ENCODE results near the gene HOTAIR. TPM values are rescaled to one million over a fixed set of nuclear protein-coding genes. Genes with fewer than 3 reads are reported as not detected.

Gene HOTAIR
- polyA plus RNA-seq, 1 donor from 2014 or later, result not detected

- H3K4me3 ChIP-seq (ENCODE audit: low read length), result peak within 1 kb of the TSS; percentile 49
- peaks cover 100% of the 10 kb centered on the region for H3K27me3 ChIP-seq (ENCODE audit: insufficient read depth, low read depth, low read length)
- no peaks in the 10 kb centered on the region for H3K9me3 ChIP-seq (ENCODE audit: low read length)
- H3K4me2 ChIP-seq (ENCODE audit: low read length), result no peak within 1 kb of the TSS
- H3F3A ChIP-seq (ENCODE audit: insufficient read depth, low read length, poor library complexity, severe bottlenecking), result no peaks in the 10 kb centered on the region
- H3K79me2 ChIP-seq (replicated peaks; ENCODE audit: insufficient read depth, low read length), result no peaks in the 10 kb centered on the region
- H3K27ac ChIP-seq (ENCODE audit: low read length), result no peak within 1 kb of the TSS
- TF ChIP-seq REST (IDR thresholded peaks at IDR 0.05; ENCODE audit: borderline replicate concordance) (no peak), RAD21 (conservative IDR thresholded peaks at IDR 0.05) (no peak), POLR2AphosphoS5 (IDR thresholded peaks at IDR 0.05) (no peak), TAF1 (IDR thresholded peaks at IDR 0.05; ENCODE audit: low read depth) (no peak), EZH2 (IDR thresholded peaks at IDR 0.05; ENCODE audit: borderline replicate concordance, insufficient read depth, low read length, poor library complexity, severe bottlenecking) (peak; percentile 74)
- H3K9me2 ChIP-seq (ENCODE audit: insufficient read depth, low read length), result no peaks in the 10 kb centered on the region
- no peaks in the 10 kb centered on the region for H4K20me1 ChIP-seq (ENCODE audit: insufficient read depth)
- H3K9ac ChIP-seq (ENCODE audit: low read length), result no peak within 1 kb of the TSS
- no peak within 1 kb of the TSS for H2AFZ ChIP-seq (ENCODE audit: low read depth, low read length)
- H3K36me3 ChIP-seq (ENCODE audit: insufficient read depth, low read length), result no peaks in the 10 kb centered on the region
Measured at GRCh38 chr12:53938326-53939140, 36.2 kb downstream of the HOTAIR start, which contains the start of gene HOXC13. HOXC13 (plus strand) TSS chr12:53938831; CDS start chr12:53938907, 76 bp downstream.

- no peaks in the 10 kb centered on the region for H3K9me2 ChIP-seq (ENCODE audit: insufficient read depth, low read length)
- no peaks in the 10 kb centered on the region for H3K79me2 ChIP-seq (replicated peaks; ENCODE audit: insufficient read depth, low read length)
- H3K36me3 ChIP-seq (ENCODE audit: insufficient read depth, low read length), result no peaks in the 10 kb centered on the region
- H3K27ac ChIP-seq (ENCODE audit: low read length), result no peak overlapping the region
- H3K9ac ChIP-seq (ENCODE audit: low read length), result no peak overlapping the region
- H3K4me3 ChIP-seq (ENCODE audit: low read length), result peak overlapping the region; percentile 49
- H2AFZ ChIP-seq (ENCODE audit: low read depth, low read length), result no peak overlapping the region
- no peaks in the 10 kb centered on the region for H3K9me3 ChIP-seq (ENCODE audit: low read length)
- peaks cover 100% of the 10 kb centered on the region for H3K27me3 ChIP-seq (ENCODE audit: insufficient read depth, low read depth, low read length)
- TF ChIP-seq TAF1 (IDR thresholded peaks at IDR 0.05; ENCODE audit: low read depth) (no peak), RAD21 (conservative IDR thresholded peaks at IDR 0.05) (no peak), MXI1 (conservative IDR thresholded peaks at IDR 0.05; ENCODE audit: poor library complexity, severe bottlenecking) (no peak), EZH2 (IDR thresholded peaks at IDR 0.05; ENCODE audit: borderline replicate concordance, insufficient read depth, low read length, poor library complexity, severe bottlenecking) (no peak), POLR2AphosphoS5 (IDR thresholded peaks at IDR 0.05) (no peak), SMC3 (conservative IDR thresholded peaks at IDR 0.05; ENCODE audit: poor library complexity) (no peak), CTCF (IDR thresholded peaks at IDR 0.05; ENCODE audit: poor library complexity, severe bottlenecking) (no peak), EP300 (conservative IDR thresholded peaks at IDR 0.05; ENCODE audit: poor library complexity, severe bottlenecking) (no peak), REST (IDR thresholded peaks at IDR 0.05; ENCODE audit: borderline replicate concordance) (no peak)
- no peaks in the 10 kb centered on the region for H3F3A ChIP-seq (ENCODE audit: insufficient read depth, low read length, poor library complexity, severe bottlenecking)
- no peaks in the 10 kb centered on the region for H4K20me1 ChIP-seq (ENCODE audit: insufficient read depth)
- no peak overlapping the region for H3K4me2 ChIP-seq (ENCODE audit: low read length)
Measured at GRCh38 chr12:53937596-53938325, 37.0 kb downstream of the HOTAIR start.
